K562 (cell line): ENCODE data around the gene MYOM1. TPM values are rescaled to one million over a fixed set of nuclear protein-coding genes. Genes with fewer than 3 reads are reported as not detected.

ENCODE experiments used
- ATF4 ChIP-seq: fragments of 450-650 bp; formaldehyde crosslinking; IDR thresholded peaks from 2 replicates; pipeline ENCODE4 v1.4.0; 2022; ENCODE audit warnings: mild to moderate bottlenecking, moderate library complexity
- CBX2 ChIP-seq: fragments of 200-600 bp; sonication (generic); IDR thresholded peaks from one replicate; pipeline ENCODE4 v1.6.1; 2012; ENCODE audit warnings: mild to moderate bottlenecking, low read length, inconsistent platforms; ENCODE audit not compliant: insufficient read depth, poor library complexity, severe bottlenecking
- CHCHD3 ChIP-seq: fragments of 250-450 bp; sonication (Bioruptor Pico); IDR thresholded peaks from 2 replicates; pipeline ENCODE4 v2.1.2; 2022; ENCODE audit warnings: mild to moderate bottlenecking
- E2F5 ChIP-seq: sonication (generic); formaldehyde crosslinking; IDR thresholded peaks from 2 replicates; pipeline ENCODE4 v1.8.0; 2022; ENCODE audit warnings: mild to moderate bottlenecking, missing genetic modification reagents
- FOXM1 ChIP-seq, 2 experiments: fragments of 450-650 bp in 1 of 2; sonication (generic) in 1 of 2; formaldehyde crosslinking in 1 of 2; IDR thresholded peaks; 2 replicates each; pipeline versions ENCODE4 v1.6.1 to v1.9.0; 2017 to 2022; ENCODE audit warnings: low read depth in 2 of 2, mild to moderate bottlenecking in 2 of 2, missing genetic modification reagents in 1 of 2, moderate library complexity in 1 of 2
- GABPA ChIP-seq: fragments of 200-800 bp; sonication (Bioruptor generic); conservative IDR thresholded peaks from 2 replicates; pipeline ENCODE4 v1.6.1; 2016; ENCODE audit warnings: low read depth, missing genetic modification characterization, missing compliant biosample characterization
- GABPB1 ChIP-seq: sonication (generic); formaldehyde crosslinking; IDR thresholded peaks from 2 replicates; pipeline ENCODE4 v1.8.0; 2022; ENCODE audit warnings: mild to moderate bottlenecking, missing genetic modification reagents
- HDGF ChIP-seq: fragments of 450-650 bp; IDR thresholded peaks from 2 replicates; pipeline ENCODE4 v1.6.1; 2016
- ID3 ChIP-seq, 2 experiments: fragments of 250-450 bp in 1 of 2; fragments of 450-650 bp in 1 of 2; sonication (Bioruptor Pico) in 1 of 2; IDR thresholded peaks; 2 replicates each; pipeline versions ENCODE4 v1.6.1 to v1.8.0; 2016 to 2021; ENCODE audit warnings: mild to moderate bottlenecking in 2 of 2, moderate library complexity in 2 of 2, missing compliant biosample characterization in 1 of 2, missing genetic modification characterization in 1 of 2
- KLF16 ChIP-seq: IDR thresholded peaks from 2 replicates; pipeline ENCODE4 v1.6.1; 2016; ENCODE audit warnings: antibody characterized with exemption
- MAFK ChIP-seq: IDR thresholded peaks from 2 replicates; pipeline ENCODE4 v1.6.1; 2011; ENCODE audit warnings: low read length, improper control_type of control experiment
- MAX ChIP-seq: sonication (generic); formaldehyde crosslinking; IDR thresholded peaks from 2 replicates; pipeline ENCODE4 v1.9.0; 2022; ENCODE audit warnings: mild to moderate bottlenecking, missing genetic modification reagents
- MYBL2 ChIP-seq, 2 experiments: fragments of 450-650 bp in 1 of 2; sonication (generic) in 1 of 2; formaldehyde crosslinking in 1 of 2; IDR thresholded peaks; 2 replicates each; pipeline versions ENCODE4 v1.6.1 to v1.8.1; 2017 to 2022; ENCODE audit warnings: borderline replicate concordance in 1 of 2, inconsistent platforms in 1 of 2, low read depth in 1 of 2, mild to moderate bottlenecking in 1 of 2, missing genetic modification reagents in 1 of 2, moderate library complexity in 1 of 2
- SAFB2 ChIP-seq: fragments of 200-400 bp; formaldehyde crosslinking; IDR thresholded peaks from 2 replicates; pipeline ENCODE4 v1.6.1; 2018; ENCODE audit warnings: borderline replicate concordance, low read length, low read depth, moderate library complexity; ENCODE audit not compliant: severe bottlenecking
- SMAD1 ChIP-seq: fragments of 150-350 bp; IDR thresholded peaks from 2 replicates; pipeline ENCODE4 v1.6.1; 2014; ENCODE audit warnings: low read length, low read depth; ENCODE audit not compliant: partially characterized antibody
- SMAD3 ChIP-seq: fragments of 450-650 bp; formaldehyde crosslinking; conservative IDR thresholded peaks from 2 replicates; pipeline ENCODE4 v1.4.0; 2020; ENCODE audit warnings: mild to moderate bottlenecking
- SREBF1 ChIP-seq: fragments of 150-350 bp; IDR thresholded peaks from 2 replicates; pipeline ENCODE4 v1.6.1; 2014; ENCODE audit warnings: antibody characterized with exemption, low read depth, low read length, borderline replicate concordance
- TAF1 ChIP-seq: IDR thresholded peaks from 2 replicates; pipeline ENCODE4 v1.6.1; 2011; ENCODE audit warnings: mild to moderate bottlenecking, low read length, moderate library complexity; ENCODE audit not compliant: insufficient read depth, control insufficient read depth, severe bottlenecking; ENCODE audit errors: extremely low read depth
- TBL1XR1 ChIP-seq, 2 experiments: IDR thresholded peaks; 2 replicates each; pipeline ENCODE4 v1.6.1; 2012; ENCODE audit warnings: improper control_type of control experiment in 2 of 2, low read length in 2 of 2, mild to moderate bottlenecking in 1 of 2
- TCFL5 ChIP-seq: fragments of 250-450 bp; sonication (Bioruptor Pico); conservative IDR thresholded peaks from 2 replicates; pipeline ENCODE4 v1.6.1; 2021; ENCODE audit warnings: mild to moderate bottlenecking, moderate library complexity, matching md5 sums
- ZNF354B ChIP-seq: fragments of 250-450 bp; sonication (Bioruptor Pico); IDR thresholded peaks from 2 replicates; pipeline ENCODE4 v1.4.0; 2020
- polyA plus RNA-seq, 8 experiments: library from polyadenylated mRNA; depleted of rRNA in 4 of 8; stranded (reverse) in 5 of 8; unstranded in 3 of 8; fragments of >200 nt; fragmentation: Nextera tagmentation in 2 of 8; fragmentation: Illumina TruSeq in 1 of 8; extraction: Ambion mirVana in 2 of 8; extraction: Trizol in 1 of 8; gene quantifications; 2 replicates each; pipeline versions ENCODE4 v1.2.1 to v1.2.3, GENCODE V29; 2011 to 2014; ENCODE audit warnings: inconsistent platforms in 1 of 8, missing spikeins in 1 of 8
- total RNA-seq, 7 experiments: library from RNA; depleted of rRNA in 6 of 7; stranded (reverse); fragments of >200 nt in 6 of 7; fragmentation: Illumina TruSeq in 2 of 7; extraction: Trizol in 2 of 7; gene quantifications; 2 replicates each; pipeline versions ENCODE4 v1.2.1 to v1.2.3, GENCODE V29; 2011 to 2021; ENCODE audit warnings: low replicate concordance in 1 of 7

The MYOM1 gene
- total and polyA plus RNA-seq, 9 of the 15 experiments (the other 6 are each of a cell fraction or from before 2014, with no cell fraction given): 0.01 to 0.62 (median 0.25) TPM

GRCh38 chr18:3247240-3248061 lies 27.7 kb upstream of the MYOM1 start, which contains the start of gene MYL12A (continued):
- TF ChIP-seq E2F5 (peak; percentile 84; the same call in 1 of the 2 replicates), TBL1XR1 (IDR thresholded peaks at IDR 0.05; ENCODE audit: low read length in 2 of 2) (no peak; a peak in 1 of 4 replicates), MAFK (peak; percentile 40; the same call in 1 of the 2 replicates), TAF1 (peak; percentile 99), MYBL2 (IDR thresholded peaks at IDR 0.05; ENCODE audit: low read depth) (no peak), MYBL2 (CRISPR knock-in tag; IDR thresholded peaks at IDR 0.05; ENCODE audit: borderline replicate concordance) (no peak), GABPA (tag) (no peak), MAX (CRISPR knock-in tag) (peak; percentile 84), FOXM1 (IDR thresholded peaks at IDR 0.05; ENCODE audit: low read depth) (peak; percentile 92), FOXM1 (CRISPR knock-in tag; IDR thresholded peaks at IDR 0.05; ENCODE audit: low read depth) (peak; percentile 85; the same call in 1 of the 2 replicates), ID3 (CRISPR knock-in tag; IDR thresholded peaks at IDR 0.05) (no peak), ID3 (tag; IDR thresholded peaks at IDR 0.05) (peak; percentile 92), CHCHD3 (CRISPR knock-in tag) (0 out of 2 replicates have a peak, but pooled peaks have one; percentile 50), SMAD1 (peak; percentile 96), CBX2 (no peak), SREBF1 (peak; percentile 93), ZNF354B (no peak), GABPB1 (CRISPR knock-in tag) (peak; percentile 90), ATF4 (CRISPR knock-in tag) (no peak), KLF16 (0 out of 2 replicates have a peak, but pooled peaks have one; percentile 6), TCFL5 (no peak), SAFB2 (no peak), HDGF (no peak), SMAD3 (CRISPR knock-in tag) (no peak; the same call in 1 of the 2 replicates)
